MG63 (cell line): ENCODE measurements around the gene CLEC18B. TPM values are rescaled to one million over a fixed set of nuclear protein-coding genes. Genes with fewer than 3 reads are reported as not detected.
"Not testable (repeated sequence)": the region's sequence is repeated elsewhere in the genome, so short reads cannot be mapped to it uniquely, and the experiment has no call there.

ENCODE experiments used
- DNase-seq: peaks from one replicate; pipeline ENCODE4 v3.0.0-alpha.2; 2020
- H3K27me3 ChIP-seq: fragments of 250-450 bp; sonication (Bioruptor Pico); 2 replicates; pipeline ENCODE4 v1.5.1; 2020; ENCODE audit warnings: mild to moderate bottlenecking, moderate library complexity
- H3K36me3 ChIP-seq: fragments of 250-450 bp; sonication (Bioruptor Pico); 2 replicates; pipeline ENCODE4 v1.5.1; 2020; ENCODE audit warnings: mild to moderate bottlenecking, moderate library complexity
- H3K4me3 ChIP-seq: fragments of 250-450 bp; sonication (Bioruptor Pico); 2 replicates; pipeline ENCODE4 v1.5.1; 2020; ENCODE audit warnings: mild to moderate bottlenecking, moderate library complexity
- H3K9me3 ChIP-seq: fragments of 250-450 bp; sonication (Bioruptor Pico); 2 replicates; pipeline ENCODE4 v1.5.1; 2020; ENCODE audit warnings: mild to moderate bottlenecking, moderate library complexity
- total RNA-seq: library from RNA; depleted of rRNA; stranded (reverse); fragments of >200 nt; shearing (Covaris generic); gene quantifications from 2 replicates; pipeline ENCODE4 v1.2.3, GENCODE V29; 2014; ENCODE audit warnings: low replicate concordance

The CLEC18B gene
- total RNA-seq, 1 experiment from 2014 or later, result not detected

DNA sequence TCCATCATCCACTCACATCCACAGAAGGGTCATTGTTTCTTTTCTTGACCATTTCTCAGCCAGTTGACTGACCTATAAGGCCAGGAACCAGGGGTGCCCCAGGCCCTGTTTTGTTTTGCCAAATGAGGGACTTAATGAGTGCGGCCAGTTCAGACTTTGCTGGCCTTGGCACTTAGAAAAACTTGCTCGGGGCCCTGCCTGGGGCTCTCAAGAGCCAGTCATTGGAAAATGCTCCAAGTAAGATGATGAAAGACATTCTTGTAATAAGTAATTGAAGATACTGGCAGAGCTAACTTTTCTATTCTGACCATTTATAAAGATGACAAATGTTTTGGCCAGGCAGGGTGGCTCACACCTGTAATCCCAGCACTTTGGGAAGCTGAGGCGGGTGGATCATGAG, 29.0 kb upstream of the CLEC18B start:
- H3K27me3 ChIP-seq, result no peaks in the 10 kb centered on the region
- DNase-seq, result no peak
- H3K9me3 ChIP-seq, result no peaks in the 10 kb centered on the region
- peaks cover 2% of the 10 kb centered on the region; the same call in 1 of the 2 replicates for H3K36me3 ChIP-seq
- no peak overlapping the region for H3K4me3 ChIP-seq

GRCh38 chr16:74449470-74449869, 28.2 kb upstream of the CLEC18B start:
- peak; percentile 63 for DNase-seq
- Histone ChIP-seq H3K36me3 (peaks cover 2% of the 10 kb centered on the region; the same call in 1 of the 2 replicates), H3K4me3 (no peak overlapping the region), H3K9me3 (no peaks in the 10 kb centered on the region), H3K27me3 (no peaks in the 10 kb centered on the region)

DNA sequence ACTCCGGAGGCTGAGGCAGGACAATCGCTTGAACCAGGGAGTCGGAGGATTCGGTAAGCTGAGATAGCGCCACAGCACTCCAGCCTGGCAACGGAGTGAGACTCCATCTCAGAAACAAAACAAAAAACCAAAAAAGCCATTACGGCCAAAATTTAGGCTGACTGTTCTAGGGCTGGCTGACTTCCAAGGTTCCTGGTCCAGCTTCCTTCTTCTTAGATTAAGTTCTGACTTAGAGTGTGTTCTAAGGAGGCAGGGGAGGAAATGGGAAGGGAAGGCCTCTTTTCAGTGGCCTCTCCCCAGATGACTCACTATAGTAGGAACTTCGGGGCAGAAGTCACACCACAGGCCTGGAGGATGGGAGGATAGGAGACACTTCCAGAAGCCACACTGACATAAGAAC, 27.7 kb upstream of the CLEC18B start:
- DNase-seq, result peak; percentile 75
- no peak overlapping the region for H3K4me3 ChIP-seq
- H3K36me3 ChIP-seq, result peaks cover 2% of the 10 kb centered on the region; the same call in 1 of the 2 replicates
- no peaks in the 10 kb centered on the region for H3K27me3 ChIP-seq
- H3K9me3 ChIP-seq, result no peaks in the 10 kb centered on the region

GRCh38 chr16:74447578-74447977, 26.3 kb upstream of the CLEC18B start:
- no peaks in the 10 kb centered on the region for H3K9me3 ChIP-seq
- no peak for DNase-seq
- H3K36me3 ChIP-seq, result peaks cover 2% of the 10 kb centered on the region; the same call in 1 of the 2 replicates
- H3K27me3 ChIP-seq, result no peaks in the 10 kb centered on the region
- no peak overlapping the region for H3K4me3 ChIP-seq

GRCh38 chr16:74446866-74447265, 25.6 kb upstream of the CLEC18B start:
- H3K27me3 ChIP-seq, result no peaks in the 10 kb centered on the region
- no peak overlapping the region for H3K4me3 ChIP-seq
- no peak for DNase-seq

DNA sequence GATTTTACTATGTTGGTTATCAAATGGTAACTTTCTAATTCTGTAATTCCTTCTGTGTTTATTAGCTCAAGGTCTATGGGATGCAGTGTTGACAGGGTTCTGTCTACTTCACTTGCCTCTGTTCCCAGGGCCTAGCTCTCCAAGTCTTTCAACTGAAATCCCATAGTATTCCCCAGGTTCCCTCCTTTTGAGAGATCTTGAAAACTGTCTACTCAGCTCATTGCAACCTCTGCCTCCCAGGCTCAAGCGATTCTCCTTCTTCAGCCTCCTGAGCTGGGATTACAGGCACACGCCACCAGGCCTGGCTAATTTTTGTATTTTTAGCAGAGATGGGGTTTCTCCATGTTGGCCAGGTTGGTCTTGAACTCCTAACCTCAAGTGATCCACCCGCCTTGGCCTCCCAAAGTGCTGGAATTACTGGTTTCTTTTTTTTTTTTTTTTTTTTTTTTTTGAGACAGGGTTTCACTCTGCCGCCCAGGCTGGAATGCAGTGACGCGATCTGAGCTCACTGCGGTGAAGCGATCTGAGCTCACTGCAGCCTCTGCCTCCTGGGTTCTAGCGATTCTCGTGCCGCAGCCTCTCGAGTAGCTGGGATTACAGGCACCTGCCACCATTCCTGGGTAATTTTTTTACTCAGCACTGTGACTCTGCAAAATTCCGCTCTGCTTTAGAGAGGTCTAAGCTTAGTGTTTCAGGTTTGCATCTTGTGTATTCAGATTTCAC, 22.5 kb upstream of the CLEC18B start:
- not testable (repeated sequence) for DNase-seq, H3K4me3 ChIP-seq, H3K9me3 ChIP-seq, H3K36me3 ChIP-seq, H3K27me3 ChIP-seq

More at GRCh38 chr16:74446866-74447265, 25.6 kb upstream of the CLEC18B start:
- Histone ChIP-seq H3K36me3 (peaks cover 2% of the 10 kb centered on the region; the same call in 1 of the 2 replicates), H3K9me3 (no peaks in the 10 kb centered on the region)

DNA sequence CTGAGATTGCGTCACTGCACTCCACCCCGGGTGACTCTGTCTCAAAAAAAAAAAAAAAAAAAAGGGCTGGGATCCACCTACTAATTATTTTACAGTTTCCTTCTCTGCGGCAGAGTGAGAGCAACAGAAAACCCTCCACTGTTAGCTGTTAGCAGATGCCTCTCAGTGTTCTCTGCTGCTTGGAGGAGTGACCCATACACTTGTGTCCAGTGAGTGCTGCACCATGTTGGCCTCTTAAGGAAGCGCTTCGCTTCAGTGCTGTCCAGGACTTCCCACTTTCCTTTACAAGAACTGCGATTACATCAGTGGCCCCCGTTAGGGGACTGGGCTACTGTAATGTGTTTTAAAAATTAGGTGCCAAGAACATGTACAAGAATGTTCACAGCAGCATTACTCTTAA, 18.4 kb upstream of the CLEC18B start:
- no peak overlapping the region for H3K4me3 ChIP-seq
- no peaks in the 10 kb centered on the region for H3K27me3 ChIP-seq
- no peaks in the 10 kb centered on the region for H3K36me3 ChIP-seq
- no peaks in the 10 kb centered on the region for H3K9me3 ChIP-seq
- no peak for DNase-seq

DNA sequence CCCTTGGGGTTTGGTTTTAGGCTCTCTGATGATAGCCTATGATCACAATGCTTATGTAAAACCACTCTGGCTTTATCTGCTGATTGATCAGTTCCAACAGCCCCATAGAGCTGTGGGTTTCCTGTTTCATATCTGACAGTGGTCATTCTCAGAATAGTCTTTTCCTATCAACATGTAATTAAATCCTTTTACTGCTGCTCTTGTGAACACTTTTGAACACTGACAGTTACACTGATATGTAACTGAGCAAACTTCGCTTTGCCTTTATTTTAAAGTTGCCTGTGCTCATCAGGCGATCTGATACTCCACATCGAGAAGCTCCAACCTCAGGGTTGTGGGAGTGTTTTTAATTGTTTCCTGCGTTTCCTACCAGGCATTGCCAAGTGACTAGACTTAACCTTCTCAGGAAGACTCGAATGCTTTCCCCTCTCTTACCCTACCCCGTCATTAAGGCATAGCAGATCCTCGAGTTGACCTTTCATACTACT, 17.3 kb upstream of the CLEC18B start:
- DNase-seq, result no peak
- Histone ChIP-seq H3K36me3 (no peaks in the 10 kb centered on the region), H3K4me3 (no peak overlapping the region), H3K9me3 (no peaks in the 10 kb centered on the region), H3K27me3 (no peaks in the 10 kb centered on the region)

- DNase-seq, result no peak
- H3K36me3 ChIP-seq, result no peaks in the 10 kb centered on the region
- H3K9me3 ChIP-seq, result no peaks in the 10 kb centered on the region
- no peak overlapping the region for H3K4me3 ChIP-seq
- no peaks in the 10 kb centered on the region for H3K27me3 ChIP-seq
Measured at GRCh38 chr16:74431516-74431915, 10.2 kb upstream of the CLEC18B start.

DNA sequence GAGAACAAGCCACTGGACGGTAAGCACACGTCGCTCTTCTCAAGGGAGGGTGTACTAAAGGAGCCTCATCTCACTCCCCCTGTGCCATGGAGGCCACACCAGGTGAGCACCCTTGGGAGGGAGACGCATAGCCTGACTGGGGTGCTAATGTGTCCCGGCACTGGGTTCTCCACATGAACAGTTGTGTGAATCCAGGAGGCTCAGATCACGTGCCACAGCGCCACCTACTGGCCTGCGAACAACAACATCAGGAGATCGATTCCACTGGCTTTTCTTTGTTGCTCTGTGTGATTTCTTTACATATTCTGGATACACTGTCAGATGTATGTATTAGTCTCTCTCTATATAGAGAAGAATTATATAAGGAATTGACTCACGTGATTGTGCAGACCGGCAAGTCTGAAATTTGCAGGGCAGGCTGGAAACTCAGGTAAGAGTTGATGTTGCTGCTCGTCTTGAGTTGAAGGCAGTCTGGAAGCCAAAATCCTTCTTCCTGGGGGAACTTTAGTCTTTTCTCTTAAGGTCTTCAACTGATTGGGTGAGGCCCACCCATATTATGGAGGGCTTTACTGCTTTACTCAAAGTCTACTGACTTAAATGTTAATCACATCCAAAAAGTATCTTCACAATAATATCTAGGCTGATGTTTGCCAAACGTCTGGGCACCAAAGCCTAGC, 8.9 kb upstream of the CLEC18B start:
- not testable (repeated sequence) for H3K4me3 ChIP-seq, H3K36me3 ChIP-seq, H3K9me3 ChIP-seq, H3K27me3 ChIP-seq
- peak; percentile 11 for DNase-seq

- H3K36me3 ChIP-seq, H3K27me3 ChIP-seq, H3K4me3 ChIP-seq, H3K9me3 ChIP-seq, DNase-seq: not testable (repeated sequence)
Measured at GRCh38 chr16:74428493-74428892, 7.2 kb upstream of the CLEC18B start.

DNA sequence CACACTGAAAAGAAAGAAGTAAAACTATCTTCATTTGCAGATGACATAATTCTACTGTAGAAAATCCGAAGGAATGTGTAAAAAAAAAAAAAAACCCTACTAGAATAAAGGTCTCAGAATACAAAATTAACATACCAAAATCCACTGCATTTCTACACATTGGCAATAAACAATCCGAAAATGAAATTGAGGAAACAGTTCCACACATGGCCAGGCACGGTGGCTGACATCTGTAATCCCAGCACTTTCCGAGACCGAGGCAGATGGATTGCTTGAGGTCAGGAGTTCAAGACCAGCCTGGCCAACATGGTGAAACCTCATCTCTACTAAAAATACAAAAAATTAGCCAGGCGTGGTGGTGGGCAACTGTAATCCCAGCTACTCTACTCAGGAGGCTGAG, 4.5 kb upstream of the CLEC18B start:
- H3K9me3 ChIP-seq, H3K36me3 ChIP-seq, H3K4me3 ChIP-seq, DNase-seq, H3K27me3 ChIP-seq: not testable (repeated sequence)

GRCh38 chr16:74423721-74424120, 2.4 kb upstream of the CLEC18B start:
- H3K4me3 ChIP-seq, DNase-seq, H3K27me3 ChIP-seq, H3K9me3 ChIP-seq, H3K36me3 ChIP-seq: not testable (repeated sequence)

DNA sequence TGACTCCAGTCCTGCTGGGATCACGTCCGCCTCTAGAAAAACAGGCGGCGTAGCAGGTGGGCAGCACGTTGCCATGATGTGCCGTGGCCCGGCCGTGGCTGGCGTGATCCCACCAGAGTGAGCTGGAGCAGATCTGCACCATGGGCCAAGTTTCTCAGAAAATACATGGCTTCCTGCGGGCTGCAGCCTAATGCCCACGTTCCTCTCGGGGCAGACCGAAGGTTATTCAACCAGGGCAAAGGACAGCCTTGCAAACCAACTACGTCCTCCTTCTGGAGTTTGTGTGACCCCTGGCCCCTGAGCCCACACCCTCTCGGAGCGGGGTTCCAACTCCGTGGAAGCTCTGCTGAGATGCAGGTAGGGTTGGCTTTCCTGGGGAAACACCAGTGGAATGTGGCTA, 808 bp upstream of the CLEC18B start:
- not testable (repeated sequence) for H3K27me3 ChIP-seq, H3K36me3 ChIP-seq, H3K9me3 ChIP-seq, H3K4me3 ChIP-seq, DNase-seq

DNA sequence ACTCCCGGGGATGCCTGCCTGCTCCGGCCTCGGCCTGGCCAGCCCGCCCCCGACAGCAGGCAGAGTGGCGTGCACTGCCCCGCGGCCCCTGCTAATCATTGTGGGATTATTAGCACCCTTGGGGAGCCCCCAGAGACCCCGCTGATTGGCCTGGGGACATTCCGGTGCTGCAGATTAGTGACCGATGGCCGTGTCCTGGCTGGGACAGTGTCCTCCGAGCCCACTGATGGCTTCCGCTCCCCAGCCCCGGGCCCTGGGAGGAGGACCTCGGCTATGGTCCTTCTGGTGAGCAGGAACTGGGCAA, 156 bp upstream of the CLEC18B start:
- not testable (repeated sequence) for H3K36me3 ChIP-seq, DNase-seq, H3K27me3 ChIP-seq

DNA sequence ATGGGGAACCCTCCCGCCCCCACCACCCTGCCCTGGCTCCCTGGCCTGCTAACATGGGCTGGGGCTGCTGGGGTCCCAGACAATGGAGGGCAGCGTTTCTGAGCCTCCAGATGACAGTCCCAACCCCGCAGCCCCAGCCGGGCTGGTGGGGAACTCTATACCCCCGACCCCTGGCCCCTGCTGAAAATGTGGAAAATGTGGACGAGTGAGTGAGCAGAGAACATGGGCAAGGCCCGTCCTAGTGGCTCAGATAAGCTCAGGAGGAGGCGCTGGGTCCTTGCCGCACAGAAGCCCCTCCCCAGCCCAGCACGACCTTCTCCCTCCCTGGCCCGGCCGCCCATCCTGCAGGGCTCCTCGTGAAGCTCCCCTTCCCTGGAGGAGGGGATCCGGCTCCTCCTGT, 1.5 kb downstream of the CLEC18B start:
- H3K4me3 ChIP-seq, DNase-seq, H3K27me3 ChIP-seq, H3K9me3 ChIP-seq, H3K36me3 ChIP-seq: not testable (repeated sequence)

More for the DNA sequence above, 156 bp upstream of the CLEC18B start:
- H3K4me3 ChIP-seq, H3K9me3 ChIP-seq: not testable (repeated sequence)

- not testable (repeated sequence) for H3K4me3 ChIP-seq, H3K36me3 ChIP-seq, H3K27me3 ChIP-seq, H3K9me3 ChIP-seq, DNase-seq
Measured at GRCh38 chr16:74417897-74418296, 3.4 kb downstream of the CLEC18B start.

- not testable (repeated sequence) for H3K27me3 ChIP-seq, H3K4me3 ChIP-seq, DNase-seq, H3K36me3 ChIP-seq, H3K9me3 ChIP-seq
Measured at GRCh38 chr16:74413920-74414319, 7.4 kb downstream of the CLEC18B start.
